Activated CD4-positive, alpha-beta T cell treated with anti-CD3 and anti-CD28 coated beads for 4 hours (primary cell): ENCODE measurements around the gene MAPK10.
"Not testable (repeated sequence)": the region's sequence is repeated elsewhere in the genome, so short reads cannot be mapped to it uniquely, and the experiment has no call there.

Source experiments
- DNase-seq, 2 donors: peaks; one replicate each; pipeline ENCODE4 v3.0.0-alpha.2; 2020

Gene MAPK10

GRCh38 chr4:86100539-86101215 lies 259.2 kb downstream of the MAPK10 start:
- DNase-seq, result no peak

- no peak for DNase-seq
These were observed 260.5 kb downstream of the MAPK10 start for GRCh38 chr4:86099348-86099747.

GRCh38 chr4:86098691-86099090 lies 261.2 kb downstream of the MAPK10 start:
- no peak for DNase-seq

GRCh38 chr4:86096373-86096772 lies 263.5 kb downstream of the MAPK10 start:
- no peak for DNase-seq

GRCh38 chr4:86092684-86093083 lies 267.2 kb downstream of the MAPK10 start:
- no peak for DNase-seq

- no peak for DNase-seq
These were observed 268.7 kb downstream of the MAPK10 start for GRCh38 chr4:86091201-86091600.

- DNase-seq, result no peak
These were observed 270.0 kb downstream of the MAPK10 start for GRCh38 chr4:86089781-86090323.

GRCh38 chr4:86089053-86089452 lies 270.8 kb downstream of the MAPK10 start:
- DNase-seq, result no peak

- not testable (repeated sequence) for DNase-seq
These were observed 284.1 kb downstream of the MAPK10 start for GRCh38 chr4:86075796-86076195.

GRCh38 chr4:86060341-86060740 lies 299.5 kb downstream of the MAPK10 start:
- no peak for DNase-seq

- DNase-seq, result no peak
These were observed 301.2 kb downstream of the MAPK10 start for GRCh38 chr4:86058621-86059020.

- DNase-seq, result no peak
These were observed 304.0 kb downstream of the MAPK10 start for GRCh38 chr4:86055898-86056297.

GRCh38 chr4:86054286-86055032 lies 305.4 kb downstream of the MAPK10 start:
- DNase-seq, result no peak

GRCh38 chr4:86050496-86050895 lies 309.4 kb downstream of the MAPK10 start:
- no peak for DNase-seq

- DNase-seq, result no peak
These were observed 311.4 kb downstream of the MAPK10 start for GRCh38 chr4:86048426-86048825.

GRCh38 chr4:86044593-86044985 lies 315.3 kb downstream of the MAPK10 start:
- DNase-seq, result no peak

GRCh38 chr4:86043755-86044592 lies 315.9 kb downstream of the MAPK10 start:
- DNase-seq, result no peak

GRCh38 chr4:86038037-86038436 lies 321.8 kb downstream of the MAPK10 start:
- no peak for DNase-seq

GRCh38 chr4:86036736-86037135 lies 323.1 kb downstream of the MAPK10 start:
- DNase-seq, result no peak

- DNase-seq, result no peak
These were observed 324.2 kb downstream of the MAPK10 start for GRCh38 chr4:86035688-86036087.

- DNase-seq, result no peak
These were observed 325.2 kb downstream of the MAPK10 start for GRCh38 chr4:86034616-86035015.

GRCh38 chr4:86033171-86033570 lies 326.7 kb downstream of the MAPK10 start:
- no peak for DNase-seq

GRCh38 chr4:86032476-86033022 lies 327.3 kb downstream of the MAPK10 start:
- no peak for DNase-seq
